H1 (cell line): ENCODE measurements around the gene CAMKK1. TPM values are rescaled to one million over a fixed set of nuclear protein-coding genes. Genes with fewer than 3 reads are reported as not detected.

Experiments used
- CTCF ChIA-PET: fragments of 300-600 bp; sonication (Branson Sonifier 250); formaldehyde crosslinking; loops from one replicate; lab custom pipeline; 2021; ENCODE audit not compliant: partially characterized antibody; lab: Charles Lee
- POLR2A ChIA-PET: fragments of 300-600 bp; sonication (Branson Sonifier 250); formaldehyde crosslinking; loops from one replicate; lab custom pipeline; 2021; ENCODE audit warnings: inconsistent platforms; ENCODE audit not compliant: partially characterized antibody; lab: Charles Lee
- DNase-seq, 2 experiments: peaks; one replicate each; pipeline versions ENCODE4 v3.0.0 to v3.0.0-alpha.2; 2010 to 2022; ENCODE audit warnings: low spot score in 2 of 2, low read depth in 1 of 2, mixed read lengths in 1 of 2
- FAIRE-seq: peaks from 2 replicates; lab custom pipeline; 2011; peaks lifted over from hg19 to GRCh38; lab: Jason Lieb, UNC
- H2AFZ ChIP-seq: 2 replicates; pipeline ENCODE4 v1.8.1; 2012; ENCODE audit warnings: low read length, inconsistent platforms
- H2AK5ac ChIP-seq: 2 replicates; pipeline ENCODE4 v1.6.1; 2013; ENCODE audit warnings: low read depth, low read length
- H2BK120ac ChIP-seq: replicated peaks from 2 replicates; pipeline ENCODE3; 2013; ENCODE audit warnings: low read depth, low read length, inconsistent platforms
- H2BK12ac ChIP-seq: 2 replicates; pipeline ENCODE4 v1.6.1; 2013; ENCODE audit warnings: low read depth, low read length
- H2BK15ac ChIP-seq: 2 replicates; pipeline ENCODE4 v1.6.1; 2013; ENCODE audit warnings: low read length
- H2BK20ac ChIP-seq: 2 replicates; pipeline ENCODE4 v1.6.1; 2013; ENCODE audit warnings: low read length
- H2BK5ac ChIP-seq: 2 replicates; pipeline ENCODE4 v1.6.1; 2013; ENCODE audit warnings: low read depth, low read length
- H3K14ac ChIP-seq: 2 replicates; pipeline ENCODE4 v1.6.1; 2013; ENCODE audit warnings: inconsistent platforms; ENCODE audit not compliant: insufficient read length
- H3K18ac ChIP-seq: 2 replicates; pipeline ENCODE4 v1.6.1; 2013; ENCODE audit warnings: low read length; ENCODE audit errors: extremely low read depth
- H3K23ac ChIP-seq: 2 replicates; pipeline ENCODE4 v1.6.1; 2013; ENCODE audit warnings: inconsistent platforms; ENCODE audit not compliant: insufficient read length
- H3K23me2 ChIP-seq: 2 replicates; pipeline ENCODE4 v1.6.1; 2013; ENCODE audit warnings: low read depth, low read length
- H3K27ac ChIP-seq: 2 replicates; pipeline ENCODE4 v1.6.1; 2011; ENCODE audit warnings: low read depth, low read length, inconsistent platforms
- H3K27me3 ChIP-seq, 4 experiments: replicated peaks in 1 of 4; 1 replicate in 1 of 4; 2 replicates in 3 of 4; pipeline versions ENCODE4 v1.6.1 to v1.8.1; 2011 to 2013; ENCODE audit warnings: low read length in 3 of 4, mild to moderate bottlenecking in 3 of 4, inconsistent platforms in 2 of 4, mixed read lengths in 2 of 4, moderate library complexity in 1 of 4; ENCODE audit not compliant: control insufficient read depth in 3 of 4, insufficient read depth in 3 of 4; ENCODE audit errors: extremely low read depth in 1 of 4
- H3K36me3 ChIP-seq, 4 experiments: 2 replicates each; pipeline versions ENCODE4 v1.6.1 to v1.8.1; 2011 to 2013; ENCODE audit warnings: mild to moderate bottlenecking in 4 of 4, low read length in 3 of 4, moderate library complexity in 2 of 4, control low read depth in 1 of 4, inconsistent platforms in 1 of 4; ENCODE audit not compliant: insufficient read depth in 4 of 4, control insufficient read depth in 2 of 4
- H3K4ac ChIP-seq: replicated peaks from 2 replicates; pipeline ENCODE3; 2013; ENCODE audit warnings: low read length, low read depth, mixed read lengths, inconsistent platforms; ENCODE audit not compliant: insufficient read length
- H3K4me1 ChIP-seq, 4 experiments: replicated peaks in 1 of 4; 1 replicate in 1 of 4; 2 replicates in 3 of 4; pipeline versions ENCODE4 v1.6.1 to v1.8.1; 2011 to 2013; ENCODE audit warnings: low read length in 3 of 4, inconsistent platforms in 2 of 4, mixed read lengths in 1 of 4; ENCODE audit not compliant: insufficient read depth in 4 of 4, control insufficient read depth in 3 of 4
- H3K4me2 ChIP-seq, 2 experiments: 2 replicates each; pipeline versions ENCODE4 v1.6.1 to v1.8.1; 2011 to 2013; ENCODE audit warnings: low read depth in 2 of 2, low read length in 2 of 2, control low read depth in 1 of 2, inconsistent platforms in 1 of 2, mild to moderate bottlenecking in 1 of 2; ENCODE audit not compliant: insufficient read depth in 1 of 2
- H3K4me3 ChIP-seq, 4 experiments: fragments of 200-600, 300-600 bp in 1 of 4; sonication (generic), shearing (Covaris generic), sonication (Bioruptor Twin) in 1 of 4; 2 replicates each; pipeline versions ENCODE4 v1.5.1 to v1.8.1; 2011 to 2016; ENCODE audit warnings: low read length in 4 of 4, low read depth in 3 of 4, control low read depth in 2 of 4, inconsistent platforms in 2 of 4, mild to moderate bottlenecking in 2 of 4, mixed read lengths in 1 of 4, moderate library complexity in 1 of 4; ENCODE audit not compliant: insufficient read depth in 2 of 4; ENCODE audit errors: extremely low read depth in 1 of 4
- H3K56ac ChIP-seq: replicated peaks from 2 replicates; pipeline ENCODE3; 2013; ENCODE audit warnings: low read depth, mild to moderate bottlenecking, mixed read lengths, low read length, inconsistent platforms; ENCODE audit not compliant: insufficient read length
- H3K79me1 ChIP-seq: 2 replicates; pipeline ENCODE4 v1.6.1; 2013; ENCODE audit warnings: low read depth, low read length, control low read depth
- H3K79me2 ChIP-seq, 2 experiments: 2 replicates each; pipeline versions ENCODE4 v1.6.1 to v1.8.1; 2012 to 2013; ENCODE audit warnings: low read length in 2 of 2, mild to moderate bottlenecking in 2 of 2, inconsistent platforms in 1 of 2; ENCODE audit not compliant: insufficient read depth in 2 of 2, control insufficient read depth in 1 of 2
- H3K9ac ChIP-seq, 4 experiments: replicated peaks in 1 of 4; 1 replicate in 1 of 4; 2 replicates in 3 of 4; pipeline versions ENCODE4 v1.6.1 to v1.8.1; 2011 to 2013; ENCODE audit warnings: low read depth in 3 of 4, low read length in 3 of 4, control low read depth in 2 of 4, mild to moderate bottlenecking in 2 of 4, moderate library complexity in 2 of 4, inconsistent platforms in 1 of 4; ENCODE audit errors: extremely low read depth in 1 of 4
- H3K9me3 ChIP-seq, 2 experiments: 2 replicates each; pipeline versions ENCODE4 v1.6.1 to v1.8.1; 2012 to 2013; ENCODE audit warnings: mild to moderate bottlenecking in 2 of 2, moderate library complexity in 2 of 2, control low read depth in 1 of 2, inconsistent platforms in 1 of 2, low read depth in 1 of 2, low read length in 1 of 2, mixed read lengths in 1 of 2; ENCODE audit not compliant: insufficient read depth in 2 of 2
- H4K20me1 ChIP-seq, 2 experiments: replicated peaks in 1 of 2; 2 replicates each; pipeline versions ENCODE3 to v1.8.1; 2011 to 2013; ENCODE audit warnings: inconsistent platforms in 2 of 2, low read length in 2 of 2, mild to moderate bottlenecking in 1 of 2; ENCODE audit not compliant: insufficient read depth in 2 of 2, control insufficient read depth in 1 of 2
- H4K5ac ChIP-seq: 2 replicates; pipeline ENCODE4 v1.6.1; 2013; ENCODE audit warnings: low read length, low read depth, mixed read lengths, inconsistent platforms; ENCODE audit not compliant: insufficient read length
- H4K8ac ChIP-seq: 2 replicates; pipeline ENCODE4 v1.8.0; 2013; ENCODE audit warnings: mild to moderate bottlenecking, moderate library complexity, low read length, inconsistent platforms; ENCODE audit not compliant: insufficient read depth; ENCODE audit errors: extremely low read depth
- H4K91ac ChIP-seq: replicated peaks from 2 replicates; pipeline ENCODE3; 2013; ENCODE audit warnings: low read length, mixed read lengths, inconsistent platforms; ENCODE audit not compliant: insufficient read length
- ATF3 ChIP-seq: IDR thresholded peaks from 2 replicates; pipeline ENCODE4 v1.6.1; 2011; ENCODE audit warnings: low read depth, mild to moderate bottlenecking, low read length; ENCODE audit not compliant: insufficient read depth
- CEBPB ChIP-seq: IDR thresholded peaks from 2 replicates; pipeline ENCODE4 v1.6.1; 2012; ENCODE audit warnings: low read depth, low read length
- CHD2 ChIP-seq: IDR thresholded peaks from 2 replicates; pipeline ENCODE4 v1.6.1; 2012; ENCODE audit warnings: low read length, improper control_type of control experiment
- CTBP2 ChIP-seq: IDR thresholded peaks from 2 replicates; pipeline ENCODE4 v1.7.0; 2011; ENCODE audit warnings: borderline replicate concordance, mild to moderate bottlenecking, moderate library complexity, mixed read lengths, low read length; ENCODE audit not compliant: insufficient read depth, insufficient read length
- HDAC6 ChIP-seq: IDR thresholded peaks from one replicate; pipeline ENCODE4 v1.7.1; 2012; ENCODE audit warnings: low read depth, mild to moderate bottlenecking, inconsistent platforms, low read length, moderate library complexity
- RNF2 ChIP-seq: fragments of 200-900, 300-1000 bp; sonication (generic); IDR thresholded peaks from 2 replicates; pipeline ENCODE4 v1.7.1; 2016; ENCODE audit warnings: borderline replicate concordance, low read depth, mild to moderate bottlenecking, antibody characterized with exemption, low read length; ENCODE audit not compliant: poor library complexity, severe bottlenecking; ENCODE audit errors: missing control alignments
- SRF ChIP-seq: IDR thresholded peaks from 2 replicates; pipeline ENCODE4 v1.6.1; 2011; ENCODE audit warnings: mild to moderate bottlenecking, low read depth, low read length, moderate library complexity
- WGBS, 2 experiments: shearing (Covaris generic) in 1 of 2; methylation state at CpG; one replicate each; pipeline versions ENCODE4 v1.1.6 to v1.1.7; 2013 to 2015; ENCODE audit warnings: low lambda C conversion rate in 2 of 2, mixed read lengths in 2 of 2, inconsistent platforms in 1 of 2, low coverage in 1 of 2, missing lambda C conversion rate in 1 of 2; ENCODE audit not compliant: insufficient replicate concordance in 2 of 2, insufficient coverage in 1 of 2, insufficient read length in 1 of 2; ENCODE audit errors: extremely low coverage in 1 of 2, missing lambda C conversion rate in 1 of 2; 5-methylcytosine and 5-hydroxymethylcytosine counted together
- polyA plus RNA-seq, 7 experiments: library from polyadenylated mRNA; depleted of rRNA in 3 of 7; stranded (reverse) in 5 of 7; unstranded in 2 of 7; fragments of >200 nt in 5 of 7; fragments of 200-250 nt in 2 of 7; gene quantifications; 1 replicate in 5 of 7; 2 replicates in 1 of 7; 4 replicates in 1 of 7; pipeline versions ENCODE4 v1.2.1 to v1.2.3, GENCODE V29; 2011 to 2013; ENCODE audit warnings: missing spikeins in 2 of 7, mixed read lengths in 2 of 7
- total RNA-seq: library from RNA; stranded (reverse); fragmentation: NEBNext Ultra II Directional; extraction: Animal tissue kit (Norgen Biotek cat#: 25700); gene quantifications from 2 replicates; pipeline ENCODE4 v1.2.1, GENCODE V29; 2021
- TF ChIP-seq, protein P1 (sequence below): IDR thresholded peaks from 2 replicates; pipeline ENCODE4 v1.6.1; 2011; ENCODE audit warnings: low read length, improper control_type of control experiment

CAMKK1 gene
- total and polyA plus RNA-seq, 2 of the 8 experiments (the other 6 are each of a cell fraction or from before 2014, with no cell fraction given), result 7.1 to 7.6 TPM

DNA sequence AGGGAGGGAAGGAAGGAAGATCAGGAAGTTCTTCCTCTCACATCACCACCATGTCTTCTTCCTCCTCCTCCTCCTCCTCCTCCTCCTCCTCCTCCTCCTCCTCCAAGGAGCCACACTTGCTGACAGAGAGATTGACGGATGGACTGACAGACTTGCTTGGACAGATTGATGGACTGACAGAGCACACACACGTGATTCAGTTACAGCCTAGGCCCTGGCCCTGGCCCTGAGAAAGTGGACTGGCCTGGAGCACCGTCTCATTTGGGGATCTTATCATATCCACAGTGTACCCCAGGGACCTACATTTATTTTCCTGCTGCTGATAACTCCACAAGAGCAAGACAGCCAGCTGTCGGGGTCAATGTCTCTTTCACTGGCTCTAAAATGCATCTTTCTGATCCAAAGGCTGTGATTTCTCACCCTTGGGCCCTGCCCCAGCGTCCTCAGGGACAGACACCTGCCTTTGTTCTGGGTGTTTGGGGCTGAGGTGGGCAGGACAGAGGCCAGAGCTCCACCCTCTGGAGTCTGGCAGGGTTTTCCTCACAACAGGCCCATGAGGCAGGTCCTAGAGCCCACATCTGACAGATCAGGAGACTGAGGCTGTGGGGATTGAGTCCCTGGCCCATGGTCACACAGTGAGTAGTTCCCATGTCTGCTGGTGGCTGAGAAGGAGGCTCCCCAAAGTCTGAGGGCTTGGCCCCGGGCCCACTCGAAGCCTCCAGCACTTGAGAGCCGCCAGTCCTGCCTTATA, 25.7 kb upstream of the CAMKK1 start:
- no peak overlapping the region for H3K4me3 ChIP-seq
- no peak overlapping the region for H3K23ac ChIP-seq
- no peaks in the 10 kb centered on the region for H3K79me2 ChIP-seq
- no peak overlapping the region for H2BK12ac ChIP-seq
- DNase-seq, result no peak
- H3K27ac ChIP-seq, result no peak overlapping the region
- no peaks in the 10 kb centered on the region for H3K23me2 ChIP-seq
- no peak overlapping the region; the same call in 1 of the 2 replicates for H2AFZ ChIP-seq
- no peaks in the 10 kb centered on the region for H3K27me3 ChIP-seq
- POLR2A ChIA-PET, result no interaction called here
- H3K9ac ChIP-seq, result no peak overlapping the region
- no peak overlapping the region for H4K91ac ChIP-seq
- no peak overlapping the region; the same call in 1 of the 2 replicates for H4K8ac ChIP-seq
- no peak overlapping the region for H2AK5ac ChIP-seq
- no peak overlapping the region for H3K18ac ChIP-seq
- peak overlapping the region; percentile 32; the same call in 1 of the 2 replicates for H2BK15ac ChIP-seq
- H3K9me3 ChIP-seq, result no peaks in the 10 kb centered on the region
- no peak overlapping the region for H3K14ac ChIP-seq
- no peaks in the 10 kb centered on the region for H3K79me1 ChIP-seq
- no peaks in the 10 kb centered on the region for H3K36me3 ChIP-seq
- no peaks in the 10 kb centered on the region for H4K20me1 ChIP-seq
- no peak for FAIRE-seq
- H3K4me2 ChIP-seq, result no peak overlapping the region
- H3K4ac ChIP-seq, result no peak overlapping the region
- TF ChIP-seq RNF2 (no peak), HDAC6 (no peak), ATF3 (no peak), SRF (no peak), CEBPB (no peak), CHD2 (no peak), CTBP2 (no peak)
- TF ChIP-seq, protein P1, sequence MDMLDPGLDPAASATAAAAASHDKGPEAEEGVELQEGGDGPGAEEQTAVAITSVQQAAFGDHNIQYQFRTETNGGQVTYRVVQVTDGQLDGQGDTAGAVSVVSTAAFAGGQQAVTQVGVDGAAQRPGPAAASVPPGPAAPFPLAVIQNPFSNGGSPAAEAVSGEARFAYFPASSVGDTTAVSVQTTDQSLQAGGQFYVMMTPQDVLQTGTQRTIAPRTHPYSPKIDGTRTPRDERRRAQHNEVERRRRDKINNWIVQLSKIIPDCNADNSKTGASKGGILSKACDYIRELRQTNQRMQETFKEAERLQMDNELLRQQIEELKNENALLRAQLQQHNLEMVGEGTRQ, result no peak
- no peak overlapping the region for H4K5ac ChIP-seq
- H2BK20ac ChIP-seq, result no peak overlapping the region
- CTCF ChIA-PET, result interaction anchor here (0.6 to 0.9 kb wide), 2 partner anchors 55 to 1331 kb away, joined by 3 read pairs; no protein-coding TSS in a partner anchor
- H2BK5ac ChIP-seq, result no peak overlapping the region
- peaks cover 0 to 4% (median 0%) of the 10 kb centered on the region in 4 experiments; a peak in 3 of 7 replicates for H3K4me1 ChIP-seq
- 78% methylated on average over 8 of the region's 8 CpGs; no CpG with 5 or more reads in 1 of the 2 experiments for WGBS, 2 experiments
- H3K56ac ChIP-seq, result no peak overlapping the region
- H2BK120ac ChIP-seq, result no peak overlapping the region
